A549 treated with CORT108297 at 1 μM for 4 hours (cell line): Measurements from ENCODE around the gene SMAD4. TPM values are rescaled to one million over a fixed set of nuclear protein-coding genes. Genes with fewer than 3 reads are reported as not detected.

ENCODE experiments used
- total RNA-seq: library from RNA; stranded (reverse); fragments of 200-300 nt; extraction: Qiagen RNA extraction; gene quantifications from 5 replicates; pipeline ENCODE4 v1.2.3, GENCODE V29; 2022

The SMAD4 gene
- total RNA-seq: 42.7 to 59.7 TPM (median 57.0 TPM) in 5 replicates

GRCh38 chr18:51029694-51030536 lies at the start of gene SMAD4:
Gene SMAD4, plus strand, starts transcription at chr18:51030213. Its CDS starts 16,834 bp downstream, at chr18:51047047.

Other genes with a start within 250 kb of the SMAD4 start
- gene MRO, start 210.2 kb upstream of the SMAD4 start, total RNA-seq: 0.05 to 0.10 TPM (median 0.08 TPM) in 5 replicates
- 33.0 to 42.7 TPM (median 36.0 TPM) in 5 replicates for gene ME2, start 151.1 kb upstream of the SMAD4 start, total RNA-seq
- gene ELAC1, start 62.2 kb upstream of the SMAD4 start, total RNA-seq: 4.3 to 5.0 TPM (median 4.8 TPM) in 5 replicates
- 17.3 to 20.8 TPM (median 18.8 TPM) in 5 replicates for gene MEX3C, start 167.5 kb downstream of the SMAD4 start, total RNA-seq